ENCODE results near the gene SAP25.
A peak's percentile ranks its signal among the peaks of the same experiment; 100 is the strongest.
"Not testable (repeated sequence)": the region's sequence is repeated elsewhere in the genome, so short reads cannot be mapped to it uniquely, and the experiment has no call there.

Gene SAP25

GRCh38 chr7:100556541-100556940 is 17.2 kb downstream of the SAP25 start:
- DNase-seq, result no peak

GRCh38 chr7:100555701-100556100 is 18.0 kb downstream of the SAP25 start:
- DNase-seq, result no peak

- no peak for DNase-seq
Observed at GRCh38 chr7:100553032-100553431, 20.7 kb downstream of the SAP25 start.

GRCh38 chr7:100552532-100552931 is 21.2 kb downstream of the SAP25 start:
- no peak for DNase-seq

- DNase-seq, result not testable (repeated sequence)
Observed at GRCh38 chr7:100548446-100548845, 25.3 kb downstream of the SAP25 start.

GRCh38 chr7:100547872-100548271 is 25.8 kb downstream of the SAP25 start:
- DNase-seq, result no peak

GRCh38 chr7:100546926-100547800 is 26.5 kb downstream of the SAP25 start:
- no peak for DNase-seq

- DNase-seq, result no peak
Observed at GRCh38 chr7:100546129-100546925, 27.4 kb downstream of the SAP25 start.

GRCh38 chr7:100545360-100546128 is 28.2 kb downstream of the SAP25 start:
- peak; percentile 80 for DNase-seq

GRCh38 chr7:100544967-100545359 is 28.7 kb downstream of the SAP25 start:
- DNase-seq, result no peak

GRCh38 chr7:100544386-100544785 is 29.3 kb downstream of the SAP25 start:
- no peak for DNase-seq

GRCh38 chr7:100543586-100543985 is 30.1 kb downstream of the SAP25 start:
- DNase-seq, result no peak

GRCh38 chr7:100541309-100541708 is 32.4 kb downstream of the SAP25 start:
- DNase-seq, result not testable (repeated sequence)

GRCh38 chr7:100540073-100540723 is 33.5 kb downstream of the SAP25 start:
- DNase-seq, result no peak

- peak; percentile 34 for DNase-seq
Observed at GRCh38 chr7:100539436-100540006, 34.2 kb downstream of the SAP25 start.

- peak; percentile 100 for DNase-seq
Observed at GRCh38 chr7:100538654-100539435, 34.9 kb downstream of the SAP25 start, which contains the start of gene AGFG2. Gene AGFG2 (plus strand): TSS chr7:100539203. CDS start chr7:100539347, 144 bp downstream.

GRCh38 chr7:100538348-100538653 is 35.4 kb downstream of the SAP25 start:
- no peak for DNase-seq

GRCh38 chr7:100536695-100537094 is 37.0 kb downstream of the SAP25 start:
- DNase-seq, result not testable (repeated sequence)

- DNase-seq, result not testable (repeated sequence)
Observed at GRCh38 chr7:100535982-100536381, 37.7 kb downstream of the SAP25 start.

GRCh38 chr7:100532165-100533022 is 41.3 kb downstream of the SAP25 start:
- DNase-seq, result no peak

Measured in stimulated activated CD4-positive, alpha-beta T cell treated with anti-CD3 and anti-CD28 coated beads, Interleukin-15, amount 100 ng/mL, for 24 hours (primary cell).